Stimulated activated CD4-positive, alpha-beta T cell treated with anti-CD3 and anti-CD28 coated beads, Interleukin-1b, Interleukin-23, amount 100 ng/mL, for 24 hours (primary cell): ENCODE measurements around the gene CLEC19A.

Experiments used
- DNase-seq, 4 experiments: peaks; one replicate each; pipeline ENCODE4 v3.0.0-alpha.2; 2020; ENCODE audit warnings: low read depth in 4 of 4, low spot score in 1 of 4

CLEC19A gene

DNA sequence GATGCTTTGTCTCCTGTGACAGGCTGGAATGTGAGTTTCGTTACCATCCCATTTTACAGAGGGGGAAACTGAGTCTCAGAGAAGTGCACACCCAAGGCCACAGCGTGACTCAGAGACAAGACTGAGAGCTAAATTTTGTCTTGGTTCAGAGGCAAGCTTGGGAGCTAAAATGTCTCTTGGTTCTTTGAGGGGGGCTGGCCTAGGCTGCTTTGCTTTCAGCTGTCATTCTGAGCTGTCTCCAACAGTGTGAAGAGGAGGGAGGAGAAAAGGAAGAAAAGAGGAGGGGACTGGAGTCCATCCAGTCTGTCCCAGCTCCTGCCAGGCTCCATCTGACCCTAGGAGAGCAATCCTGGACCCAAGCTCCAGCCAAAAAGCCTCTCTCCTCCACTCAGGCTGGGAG, at the start of gene CLEC19A:
Gene CLEC19A, plus strand, starts transcription at position 301 of the 400 bp plus-strand sequence. CDS start 121 bp downstream, outside the sequence.
- DNase-seq: no peak

DNA sequence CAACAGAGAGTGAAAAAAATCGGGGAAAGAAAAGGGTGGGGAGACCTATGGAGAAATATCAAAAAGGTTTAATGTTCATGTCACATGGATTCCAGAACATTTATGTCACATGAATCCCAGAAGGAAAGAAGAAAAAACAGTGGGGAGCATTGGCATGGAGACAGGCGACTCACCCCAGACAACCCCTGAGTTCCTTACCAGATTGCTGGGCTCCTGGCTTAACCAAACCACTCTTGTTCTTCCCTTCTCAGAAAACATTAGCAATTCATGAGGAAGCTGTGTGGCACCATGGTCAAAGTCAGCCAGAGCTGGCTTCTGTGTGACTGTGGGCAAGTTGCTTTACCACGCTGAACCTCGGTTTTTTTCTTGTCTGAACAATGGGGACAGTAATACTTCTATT, 49.6 kb upstream of the CLEC19A start:
- no peak for DNase-seq

DNA sequence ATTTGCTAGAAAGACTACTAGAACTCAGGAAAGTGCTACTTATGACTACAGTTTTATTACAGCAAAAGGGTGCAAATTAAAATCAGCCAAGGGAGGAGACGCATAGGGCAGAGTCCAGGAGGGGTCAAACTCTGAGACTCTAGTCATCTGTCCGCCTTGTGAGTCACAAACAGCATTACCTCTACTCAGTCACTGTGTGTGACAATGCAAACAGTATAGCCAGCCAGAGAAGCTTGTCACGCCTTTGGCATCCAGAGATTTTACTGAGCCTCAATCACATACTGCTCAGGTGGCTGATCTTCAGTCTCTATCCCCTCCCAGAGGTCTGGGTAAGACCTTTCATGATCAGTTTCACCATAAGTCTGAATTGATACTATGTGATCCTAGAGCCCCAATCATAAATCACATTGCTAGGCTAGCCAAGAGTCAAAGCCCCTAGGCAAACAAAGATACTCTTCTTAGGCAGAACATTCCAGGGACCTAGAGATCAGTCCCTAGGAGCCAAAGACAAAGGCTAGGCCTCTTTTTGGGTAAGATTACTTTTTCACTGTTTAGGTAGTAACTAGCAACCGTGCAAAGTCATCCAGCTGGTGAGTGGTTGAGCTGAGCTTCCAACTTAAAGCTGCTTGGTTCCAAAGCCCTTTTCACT, 48.8 kb upstream of the CLEC19A start:
- no peak for DNase-seq

DNA sequence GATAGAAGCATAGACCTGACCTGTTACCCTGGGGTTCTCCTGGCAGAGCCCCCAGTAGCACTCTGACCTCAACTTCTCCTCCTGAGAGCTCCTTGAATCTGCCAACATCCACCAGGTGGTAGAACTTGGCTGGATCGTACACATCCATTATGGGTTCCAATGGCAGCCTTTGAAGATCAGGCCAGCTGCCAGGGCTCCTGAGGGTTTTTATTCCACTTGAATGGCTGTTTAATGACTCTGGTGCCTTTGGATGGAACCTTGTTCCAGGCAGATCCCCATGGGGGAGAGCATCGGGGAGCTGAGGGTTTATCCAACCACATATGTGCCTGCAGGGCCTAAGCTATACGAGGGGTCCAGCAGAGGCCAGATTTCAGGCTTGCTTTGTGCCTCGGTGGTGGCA, 47.1 kb upstream of the CLEC19A start:
- DNase-seq: no peak

DNA sequence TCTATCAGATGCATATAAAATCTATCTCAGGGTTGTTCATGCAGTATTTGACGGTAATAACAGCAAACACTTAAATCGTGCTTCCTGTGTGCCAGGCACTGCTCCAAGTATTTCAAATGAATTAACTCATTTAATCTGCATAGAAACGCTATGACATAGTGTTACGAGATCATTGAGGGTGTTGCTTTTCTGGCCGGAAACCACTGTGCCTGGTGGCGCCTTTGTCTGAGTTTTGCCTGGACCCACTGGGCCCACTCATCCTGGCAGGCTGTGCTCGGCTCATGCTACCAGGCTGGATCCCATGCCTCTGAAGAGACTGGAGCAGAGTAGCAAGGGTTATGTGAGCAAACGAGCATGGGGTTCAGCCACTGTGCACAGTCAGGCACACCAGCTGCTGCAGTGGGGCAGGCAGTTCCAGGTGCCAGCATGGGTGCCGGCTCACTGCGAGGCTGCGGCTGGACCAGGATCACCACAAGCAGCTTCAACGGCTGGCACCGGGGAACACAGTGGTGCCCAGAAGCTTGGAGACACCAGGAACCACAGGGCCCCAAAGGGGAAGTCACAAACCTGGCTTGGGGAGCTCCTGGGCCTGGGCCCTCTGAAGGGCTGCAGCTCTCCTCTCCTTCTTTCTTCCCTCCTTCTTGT, 45.9 kb upstream of the CLEC19A start:
- no peak for DNase-seq

DNA sequence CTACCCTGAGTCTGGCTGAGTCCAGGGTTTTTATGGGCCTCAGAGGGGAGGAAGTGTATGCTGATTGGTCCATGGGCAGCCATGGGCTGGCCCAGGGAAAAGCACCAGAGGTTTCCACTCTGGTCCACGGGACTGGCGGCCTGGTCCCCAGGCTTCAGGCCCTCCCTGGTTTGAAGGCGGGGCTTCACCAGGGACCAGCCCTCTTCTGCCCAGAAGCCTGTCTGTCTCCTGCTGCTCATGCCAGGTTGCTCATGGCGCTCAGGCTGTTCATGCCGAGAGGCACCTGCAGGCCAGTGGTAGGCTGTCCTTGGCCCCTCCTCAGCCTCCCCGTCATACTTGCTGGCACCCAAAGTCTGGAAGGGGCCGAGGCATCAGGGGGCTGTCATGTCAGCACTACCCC, 45.0 kb upstream of the CLEC19A start:
- no peak for DNase-seq

DNA sequence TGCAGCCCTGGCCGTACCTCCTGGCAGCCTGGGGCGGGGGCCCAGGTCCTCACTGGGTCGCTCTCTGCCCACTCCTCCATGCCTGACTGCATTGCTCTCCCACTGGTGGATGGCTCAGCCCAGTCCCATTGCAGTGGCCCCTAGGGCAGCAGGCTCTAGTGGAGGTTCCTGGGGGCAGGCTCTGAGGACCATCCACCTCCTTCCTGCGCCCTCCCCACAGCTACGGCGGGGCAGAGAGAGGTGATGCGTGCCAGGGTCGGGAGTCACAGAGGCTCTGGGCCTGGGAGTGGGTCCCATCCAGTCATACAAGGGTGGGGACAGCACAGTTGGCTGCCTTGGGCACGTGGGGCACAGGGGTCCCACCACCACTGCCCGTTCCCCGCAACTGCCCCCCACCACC, 44.0 kb upstream of the CLEC19A start:
- no peak for DNase-seq

DNA sequence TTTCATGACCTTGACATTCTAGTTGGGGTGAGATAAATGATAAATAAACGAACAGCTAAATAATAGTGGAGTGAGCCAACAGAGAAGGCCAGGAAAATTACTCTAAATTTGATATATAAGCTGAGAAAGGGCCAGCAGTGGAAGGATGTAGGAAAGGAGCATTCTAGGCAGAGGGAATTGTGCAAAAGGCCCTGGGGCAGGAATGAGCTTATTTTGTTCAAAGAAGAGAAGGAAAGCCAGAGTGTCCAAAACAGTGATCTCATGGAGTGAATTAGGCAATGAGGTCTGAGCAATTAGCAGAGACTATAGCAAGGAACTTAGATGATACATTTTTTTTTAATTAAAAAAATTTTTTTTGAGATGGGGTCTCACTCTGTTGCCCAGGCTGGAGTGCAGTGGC, 43.3 kb upstream of the CLEC19A start:
- DNase-seq: no peak

DNA sequence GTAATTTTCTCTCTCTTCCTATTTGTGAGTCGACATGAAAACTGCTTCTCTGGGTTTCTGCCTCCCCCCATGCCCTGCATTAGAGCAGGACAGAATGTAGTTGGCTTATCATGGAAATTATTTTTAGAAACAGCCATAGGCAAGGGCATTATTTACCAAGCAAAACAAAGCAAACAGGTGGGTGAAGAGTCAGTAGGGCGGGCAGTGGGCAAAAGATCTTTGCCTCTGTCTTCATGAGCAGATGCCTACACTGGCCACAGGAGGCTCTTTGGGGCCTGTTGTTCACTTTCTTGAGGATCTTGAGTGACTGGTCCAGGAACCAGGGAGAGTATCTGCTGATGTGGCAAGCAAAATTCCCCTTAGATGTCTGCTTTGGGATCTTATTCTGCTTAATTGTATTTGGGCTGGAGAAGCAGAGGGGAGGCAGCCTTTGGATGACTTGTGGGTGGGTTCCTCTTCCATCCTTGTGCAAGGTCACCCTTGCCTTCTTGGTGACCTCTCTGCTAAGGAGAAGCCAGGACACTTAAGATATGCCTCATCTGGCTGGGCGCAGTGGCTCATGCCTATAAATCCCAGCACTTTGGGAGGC, 42.5 kb upstream of the CLEC19A start:
- DNase-seq: no peak

DNA sequence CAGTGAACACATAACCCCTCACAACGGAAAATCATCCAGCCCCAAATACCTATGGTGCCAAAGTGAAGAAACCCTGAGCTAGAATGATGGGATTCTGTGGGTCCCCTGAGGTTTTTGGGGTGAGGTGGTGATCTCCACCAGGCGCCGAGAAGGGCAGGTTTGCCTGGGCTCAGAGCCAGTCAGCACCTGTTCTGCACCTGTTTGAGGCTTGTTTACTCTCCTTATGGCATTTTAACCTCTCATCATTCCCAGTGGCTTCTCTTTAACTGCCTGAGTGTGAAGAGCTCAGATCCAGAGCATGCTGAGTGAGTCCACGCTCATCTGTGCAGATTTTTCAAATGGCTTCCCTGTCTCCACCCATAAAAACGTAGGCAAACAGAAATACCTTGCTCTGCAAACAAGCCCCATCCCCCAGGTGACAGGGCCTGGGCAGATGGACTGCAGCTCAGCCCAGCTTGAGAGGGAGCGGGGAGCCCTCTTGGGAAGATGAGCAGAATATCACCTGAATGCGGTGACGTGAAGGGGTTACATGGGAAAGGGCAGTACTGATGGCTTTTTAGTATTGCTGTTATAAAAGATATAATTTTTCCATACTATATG, 40.1 kb upstream of the CLEC19A start:
- no peak for DNase-seq

DNA sequence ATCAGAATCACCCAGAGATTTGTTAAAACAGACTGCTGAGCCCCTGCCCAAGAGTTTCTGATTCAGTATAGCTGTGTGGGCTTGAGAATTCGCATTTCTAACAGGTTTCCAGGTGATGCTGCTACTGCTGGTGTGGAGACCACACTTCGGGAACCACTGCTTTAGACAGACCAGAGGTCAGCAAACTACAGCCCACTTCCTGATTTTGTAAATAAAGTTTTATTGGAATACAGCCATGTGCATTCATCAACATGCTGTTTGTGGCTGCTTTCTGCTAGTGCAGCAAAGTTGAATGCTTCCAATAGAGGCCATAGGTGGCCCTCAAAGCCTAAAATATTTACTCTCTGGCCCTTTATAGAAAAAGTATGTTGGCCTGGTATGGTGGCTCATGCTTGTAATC, 32.6 kb upstream of the CLEC19A start:
- DNase-seq: no peak

DNA sequence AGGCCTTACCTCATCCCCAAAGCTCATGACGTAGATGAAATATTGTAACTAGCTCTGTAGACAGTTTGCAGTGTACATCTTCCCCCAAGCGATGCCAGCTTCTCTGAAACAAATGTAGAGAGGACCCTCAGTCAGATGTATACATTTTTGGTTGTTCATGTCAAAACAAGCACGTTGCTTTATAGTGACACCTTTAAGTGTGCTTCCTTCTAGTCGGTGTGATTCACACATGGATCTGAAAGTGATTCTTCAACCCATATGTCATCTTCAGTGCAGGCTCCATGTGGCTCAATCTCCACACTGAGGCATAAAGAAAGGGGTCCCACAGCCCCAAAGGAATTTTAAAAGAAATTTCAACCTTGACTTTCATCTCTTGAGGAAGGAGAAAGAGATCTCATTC, 30.9 kb upstream of the CLEC19A start:
- DNase-seq: no peak

DNA sequence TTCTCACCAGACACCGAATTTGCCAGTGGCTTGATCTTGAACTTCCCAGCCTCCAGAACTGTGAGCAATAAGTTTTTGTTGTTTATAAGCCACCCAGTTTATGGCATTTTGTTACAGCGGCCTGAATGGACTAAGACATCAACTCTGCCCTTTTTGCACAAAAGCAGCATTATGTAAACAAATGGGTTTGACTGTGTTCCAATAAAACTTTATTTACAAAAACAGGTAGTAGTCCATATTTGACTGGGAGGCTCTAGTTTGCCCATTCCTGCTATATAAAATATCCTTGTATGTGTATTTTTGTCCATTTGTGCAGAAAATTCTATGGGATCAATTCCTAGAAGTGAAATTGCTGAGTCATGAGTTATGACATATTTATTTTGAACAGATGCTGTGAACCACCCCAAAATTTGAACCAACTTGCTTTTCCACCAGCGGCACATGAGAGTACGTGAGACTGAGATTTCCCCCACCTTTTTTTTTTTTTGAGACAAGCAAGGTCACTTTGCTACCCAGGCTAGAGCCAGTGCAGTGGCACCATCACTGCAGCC, 21.3 kb upstream of the CLEC19A start:
- DNase-seq: no peak

DNA sequence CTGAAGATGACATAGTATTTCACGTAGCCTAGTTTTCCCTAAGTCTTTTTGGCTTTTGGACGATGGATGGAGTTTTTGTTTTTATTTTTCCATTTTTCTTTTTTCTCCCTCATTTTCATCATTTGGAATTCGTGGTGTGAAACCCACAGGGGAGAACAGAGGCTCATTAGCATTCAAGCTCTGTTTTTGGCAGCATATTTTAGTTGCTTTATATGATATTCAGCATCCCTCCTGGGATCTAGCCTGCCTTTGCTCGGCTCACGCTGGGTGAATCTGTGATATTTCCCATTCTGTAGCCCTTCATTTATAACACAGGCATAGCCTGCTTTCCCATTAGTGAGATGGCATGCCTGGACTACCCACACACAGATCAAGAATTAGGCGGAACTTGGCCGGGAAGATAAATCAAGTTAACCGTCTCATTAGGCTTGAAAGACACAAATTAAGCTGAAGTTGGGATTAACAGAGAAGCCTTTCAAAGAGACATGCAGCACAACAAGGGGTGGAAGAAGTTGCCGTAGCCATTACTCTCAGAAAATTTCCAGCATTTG, 20.1 kb upstream of the CLEC19A start:
- DNase-seq: no peak

DNA sequence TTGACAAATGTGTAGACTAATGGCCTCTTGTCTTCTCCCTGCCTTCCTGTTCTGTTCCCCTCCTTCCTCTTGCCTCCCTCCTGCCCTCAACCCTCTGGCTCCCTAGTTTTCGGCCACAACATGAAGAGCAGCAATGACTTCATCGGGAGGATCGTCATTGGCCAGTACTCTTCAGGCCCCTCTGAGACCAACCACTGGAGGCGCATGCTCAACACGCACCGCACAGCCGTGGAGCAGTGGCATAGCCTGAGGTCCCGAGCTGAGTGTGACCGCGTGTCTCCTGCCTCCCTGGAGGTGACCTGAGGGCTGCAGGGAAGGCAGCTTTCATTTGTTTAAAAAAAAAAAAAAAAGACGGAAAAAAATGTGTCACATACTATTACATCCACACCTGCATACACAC, 18.8 kb upstream of the CLEC19A start:
- no peak for DNase-seq

DNA sequence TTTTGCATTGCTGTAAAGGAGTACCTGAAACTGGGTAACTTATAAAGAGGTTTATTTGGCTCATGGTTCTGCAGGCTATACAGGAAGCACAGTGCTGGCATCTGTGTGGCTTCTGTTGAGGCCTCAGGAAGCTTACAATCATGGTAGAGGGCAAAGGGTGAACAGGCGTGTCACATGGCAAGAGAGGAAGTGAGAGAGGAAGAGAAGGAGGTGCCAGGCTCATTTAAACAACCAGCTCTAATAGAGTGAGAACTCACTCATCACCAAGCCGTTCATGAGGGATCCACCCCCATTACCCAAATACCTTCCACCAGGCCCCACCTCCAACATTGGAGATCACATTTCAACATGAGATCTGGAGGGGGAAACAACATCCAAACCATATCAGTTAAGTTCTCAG, 16.4 kb upstream of the CLEC19A start:
- no peak for DNase-seq

DNA sequence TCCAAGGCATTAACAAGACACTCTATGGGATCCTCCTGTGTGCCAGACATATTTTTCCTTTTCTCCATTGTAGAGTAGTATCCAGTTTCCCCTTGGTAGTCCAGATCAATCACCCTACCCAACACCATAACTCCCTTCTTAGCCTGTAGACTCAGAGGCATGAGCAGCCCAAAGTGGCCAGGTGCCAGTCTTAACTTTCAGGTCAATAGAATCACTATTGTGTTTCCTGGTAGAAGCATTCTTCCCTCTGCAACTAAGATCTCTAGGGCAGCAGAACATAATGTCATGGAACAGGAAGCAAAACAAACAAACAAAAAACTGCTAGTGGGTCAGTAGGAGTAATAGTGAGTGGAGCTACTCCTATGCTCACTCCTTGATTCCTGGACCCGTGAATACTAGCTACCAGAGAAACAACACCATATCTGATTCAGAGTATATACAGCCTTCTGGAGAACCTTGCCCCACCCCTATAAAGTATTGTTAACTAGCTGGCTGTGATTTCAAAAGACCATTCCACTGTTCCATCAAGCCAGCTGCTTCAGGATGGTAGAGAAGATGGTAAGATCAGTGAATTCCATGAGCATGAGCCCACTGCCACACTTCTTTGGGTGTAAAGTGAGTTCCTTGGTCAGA, 11.2 kb upstream of the CLEC19A start:
- no peak for DNase-seq

DNA sequence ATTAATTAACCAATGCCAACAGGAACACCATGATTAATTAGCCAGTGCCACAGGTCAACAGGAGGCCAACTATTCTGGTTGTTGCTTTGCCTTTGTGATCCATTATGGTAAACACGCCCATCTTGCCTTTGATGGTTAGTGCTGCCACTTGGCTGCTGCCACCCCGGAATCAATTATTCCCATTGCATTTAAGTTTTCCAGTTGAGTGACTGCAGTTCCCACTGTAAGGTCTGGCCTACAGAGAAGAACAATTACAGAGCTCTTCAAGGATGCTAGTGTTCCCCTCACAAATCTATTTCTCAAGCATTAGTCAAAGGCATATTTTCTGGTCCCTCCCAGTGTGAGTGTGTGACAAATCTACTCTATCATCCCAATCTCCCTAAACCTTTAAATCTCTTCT, 7.1 kb upstream of the CLEC19A start:
- DNase-seq: no peak

DNA sequence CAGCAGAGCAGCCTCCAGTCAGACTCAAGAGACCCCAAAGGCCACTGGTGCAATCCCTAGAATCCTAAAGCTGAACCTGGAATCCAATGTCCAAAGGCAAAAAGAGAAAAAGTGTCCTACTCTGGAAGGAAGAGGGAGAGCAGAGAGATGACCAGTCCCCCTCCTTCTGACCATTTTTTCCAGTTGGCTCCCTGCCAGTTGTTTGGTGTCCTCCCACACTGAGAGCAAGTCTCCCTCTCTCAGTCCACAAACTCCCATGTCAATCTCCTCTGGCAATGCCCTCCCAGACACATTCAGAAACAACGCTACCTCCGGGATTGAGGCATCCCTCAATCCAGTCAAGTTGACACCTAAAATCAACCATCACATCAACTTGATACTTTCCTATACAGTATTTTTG, 4.3 kb upstream of the CLEC19A start:
- no peak for DNase-seq

DNA sequence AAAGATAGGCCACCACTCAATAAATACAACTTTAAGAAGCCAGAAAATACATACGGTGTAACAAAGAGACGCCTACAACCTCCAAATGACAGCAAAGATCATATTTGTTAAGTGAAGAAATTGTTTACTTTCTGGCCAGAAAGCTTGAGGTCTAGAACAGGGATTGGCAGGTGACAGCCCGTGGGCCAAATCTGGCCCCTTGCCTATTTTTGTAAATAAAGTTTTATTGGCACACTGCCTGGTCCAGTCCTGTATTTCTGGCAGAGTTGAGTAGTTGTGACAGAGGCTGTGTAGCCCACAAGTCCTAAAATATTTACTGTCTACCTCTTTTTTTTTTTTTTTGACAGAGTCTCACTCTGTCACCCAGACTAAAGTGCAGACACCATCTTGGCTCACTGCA, 3.4 kb upstream of the CLEC19A start:
- no peak for DNase-seq

DNA sequence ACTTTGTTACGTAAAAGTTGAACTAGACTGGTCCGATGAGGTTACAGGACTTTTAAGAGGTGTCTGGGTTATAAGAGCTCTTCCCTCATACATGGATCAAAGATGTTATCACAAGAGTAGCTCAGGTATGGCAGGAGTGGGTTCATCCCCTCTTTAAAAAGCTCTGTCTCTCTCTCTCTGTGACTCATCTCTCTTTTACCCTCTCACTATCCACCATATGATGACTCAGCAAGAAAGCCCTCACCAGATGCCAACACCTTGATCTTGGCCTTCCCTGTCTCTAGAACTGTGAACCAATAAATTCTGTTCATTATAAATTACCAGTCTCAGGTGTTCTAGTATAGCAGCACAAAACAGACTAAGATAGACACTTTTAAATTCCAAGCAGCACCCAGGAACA, 1.9 kb upstream of the CLEC19A start:
- no peak for DNase-seq
